HG03280 (cell line): ENCODE measurements around the gene SSBP1.
"Not testable (repeated sequence)": the region's sequence is repeated elsewhere in the genome, so short reads cannot be mapped to it uniquely, and the experiment has no call there.

Experiments used
- ATAC-seq: cut with Tn5 transposase; IDR thresholded peaks from one replicate; pipeline ENCODE4 v1.9.1; 2021; ENCODE audit warnings: mild to moderate bottlenecking, moderate library complexity; ENCODE audit not compliant: unreplicated experiment

SSBP1 gene

GRCh38 chr7:141763797-141764196 lies 25.6 kb downstream of the SSBP1 start, which contains the start of gene TAS2R3:
TAS2R3 (plus strand) TSS chr7:141764097; CDS start chr7:141764159, 62 bp downstream.
- no peak for ATAC-seq

- ATAC-seq, result not testable (repeated sequence)
Observed at GRCh38 chr7:141770083-141770583, 32.0 kb downstream of the SSBP1 start.

DNA sequence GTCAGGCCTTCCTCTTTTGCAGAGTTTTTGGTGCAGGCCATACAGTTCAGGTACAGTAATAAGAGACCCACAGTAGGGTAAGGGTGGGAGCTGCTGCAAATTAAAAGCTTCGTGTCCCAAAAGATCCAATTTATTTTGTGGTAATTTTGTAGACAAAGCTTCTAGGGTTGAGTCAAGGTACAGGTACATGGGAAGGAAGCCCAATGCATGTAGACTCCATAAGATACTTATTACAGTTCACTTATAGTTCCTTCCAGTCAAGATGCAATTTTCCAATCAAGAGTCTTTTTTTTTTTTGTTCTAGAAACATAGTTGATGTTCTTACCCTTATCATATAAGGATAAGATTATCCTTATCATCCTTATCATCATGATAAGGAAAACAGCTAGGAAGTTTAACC lies 38.2 kb downstream of the SSBP1 start, which contains the start of gene TAS2R4:
TSS of gene TAS2R4 (plus strand) at position 301 of the 400 bp plus-strand sequence. CDS start 1,815 bp downstream, outside the sequence.
- no peak for ATAC-seq

- no peak for ATAC-seq
Observed at GRCh38 chr7:141785706-141786552, 47.8 kb downstream of the SSBP1 start.

- no peak for ATAC-seq
Observed at GRCh38 chr7:141788296-141788695, 50.1 kb downstream of the SSBP1 start.

DNA sequence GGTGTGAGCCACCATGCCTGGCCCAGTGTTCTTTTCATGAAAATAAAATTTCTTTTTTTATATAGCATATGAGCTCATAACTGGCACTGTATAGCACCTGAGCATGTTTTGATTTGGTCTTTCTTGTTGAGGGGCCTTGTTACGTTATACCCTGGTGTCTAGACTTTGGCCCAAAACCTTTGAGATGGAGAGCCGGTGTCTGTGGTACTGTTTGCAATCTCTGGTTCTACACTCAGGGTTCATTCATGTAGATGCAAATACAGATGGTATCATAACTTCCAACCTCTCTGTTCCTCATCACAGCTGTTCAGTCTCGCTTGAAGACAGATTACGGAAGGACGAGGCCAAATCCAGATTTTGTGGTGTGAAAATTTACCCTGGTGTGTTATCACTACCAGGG lies 51.8 kb downstream of the SSBP1 start, which contains the start of gene TAS2R5:
TSS of gene TAS2R5 (plus strand) at position 301 of the 400 bp plus-strand sequence. CDS start 145 bp downstream, outside the sequence.
- ATAC-seq, result no peak

DNA sequence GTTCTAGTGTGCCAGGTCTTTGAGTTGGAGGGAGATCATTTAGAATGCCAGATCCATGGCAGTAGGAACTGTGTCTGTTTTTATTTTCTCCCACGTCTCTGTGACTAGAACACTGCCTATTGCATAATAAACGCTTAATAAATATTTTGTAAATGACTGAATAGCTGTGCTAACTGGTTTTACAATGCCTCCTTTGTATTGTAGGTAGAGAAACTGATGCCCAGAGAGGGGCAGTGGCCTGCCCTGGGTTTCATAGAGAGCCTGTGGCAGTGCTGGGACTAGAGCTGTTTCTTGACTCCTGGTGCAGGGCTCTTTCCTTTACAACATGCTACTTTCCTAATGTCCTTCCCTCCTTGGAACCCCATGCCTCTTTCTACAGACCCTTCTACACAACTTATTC lies 54.4 kb downstream of the SSBP1 start:
- ATAC-seq, result no peak
